ENCODE data around the gene LRMDA.

LRMDA gene

DNA sequence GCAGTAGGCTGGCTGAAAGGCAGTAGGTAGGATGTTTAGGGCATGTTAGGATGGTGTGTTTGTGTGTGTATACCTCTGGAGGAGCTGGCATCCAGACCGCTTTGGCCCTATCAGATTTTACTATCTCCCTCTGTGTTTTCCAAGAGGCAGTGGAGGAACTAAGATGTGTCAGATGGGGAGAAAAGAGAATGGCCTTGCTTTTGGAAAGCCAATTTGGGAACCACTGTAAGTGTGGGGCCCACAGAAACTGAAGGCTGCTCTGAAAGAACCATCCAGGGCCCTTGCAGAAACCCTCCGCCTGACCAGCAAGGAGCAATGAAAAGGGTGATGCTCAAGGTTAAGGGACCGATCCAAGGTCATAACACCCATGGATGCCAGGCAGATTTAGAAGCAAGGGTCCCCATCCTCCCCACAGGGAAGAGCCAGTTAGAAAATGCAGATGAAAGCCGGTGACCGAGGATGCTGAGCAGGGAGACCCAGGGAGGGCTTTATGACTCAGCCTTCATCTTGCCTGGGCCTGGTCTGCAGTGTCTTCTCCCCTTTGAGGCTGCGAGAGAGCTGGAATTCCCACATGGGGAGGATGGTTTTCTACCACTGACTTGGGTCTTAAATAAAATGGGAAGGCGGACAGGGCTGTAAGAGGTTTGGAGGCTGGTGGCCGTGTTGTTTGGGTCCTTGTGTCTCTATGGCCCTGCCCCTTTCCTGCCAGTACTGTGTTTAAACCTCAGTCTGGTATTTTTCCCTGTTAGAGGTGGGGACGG lies 275.8 kb downstream of the LRMDA start:
- DNase-seq (ENCODE audit: low read depth in 3 of 3), result no peak

DNA sequence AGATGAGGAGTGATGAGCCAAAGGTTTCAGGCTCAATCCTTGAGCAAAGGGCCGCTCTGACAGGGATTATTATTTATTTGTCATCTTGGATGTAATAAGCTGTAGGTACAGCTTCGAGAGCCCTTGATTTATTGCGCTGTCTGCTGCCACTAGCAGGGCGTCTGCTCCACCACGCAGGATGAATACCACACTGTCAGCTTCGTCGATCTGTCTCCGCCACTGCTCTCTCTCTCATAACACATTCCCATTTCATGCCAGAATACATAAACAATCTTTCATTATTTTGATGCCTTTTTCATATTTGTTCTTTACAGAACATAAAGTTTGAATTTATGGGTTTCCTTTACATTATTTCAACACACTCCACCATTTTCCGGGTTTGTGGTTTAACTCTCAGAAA lies 276.6 kb downstream of the LRMDA start:
- no peak for DNase-seq (ENCODE audit: low read depth in 3 of 3)

DNA sequence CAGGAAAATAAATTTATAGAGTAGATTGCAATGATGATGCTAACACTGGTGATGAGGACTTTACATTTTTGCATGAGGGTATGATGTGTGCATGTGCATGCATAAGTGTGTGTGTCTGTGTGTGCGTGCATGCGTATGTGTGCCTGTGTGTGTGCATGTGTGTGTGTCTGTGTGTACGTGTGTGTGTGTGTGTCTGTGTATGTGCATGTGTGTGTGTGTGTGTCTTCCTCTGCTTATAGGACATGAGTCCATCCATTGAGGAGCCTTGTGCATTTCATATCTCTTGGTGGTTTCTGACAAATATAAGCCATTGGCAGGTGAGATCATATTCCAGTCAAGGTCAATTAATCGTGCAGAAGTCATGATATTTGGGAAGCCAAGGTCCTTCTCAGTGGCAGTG lies 277.8 kb downstream of the LRMDA start:
- DNase-seq (ENCODE audit: low read depth in 3 of 3), result no peak

DNA sequence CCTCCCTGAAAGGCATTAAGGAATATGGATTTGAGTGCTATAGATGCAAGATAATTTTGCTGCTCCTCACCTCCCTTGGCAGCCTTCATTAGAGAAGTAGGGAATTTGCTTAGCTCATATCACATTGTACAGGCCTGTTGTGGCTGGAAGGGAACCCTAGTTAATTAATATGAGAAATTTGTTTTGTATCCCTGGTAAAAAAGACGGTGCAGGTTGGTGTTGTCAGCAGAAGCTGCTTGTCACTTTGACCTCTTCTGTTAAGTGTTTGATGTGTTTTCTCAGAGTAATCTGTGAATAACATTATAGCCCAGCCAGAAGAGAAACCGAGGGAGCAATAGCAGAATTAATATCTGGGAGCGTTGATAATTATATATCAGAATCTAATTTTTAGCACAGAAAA lies 278.4 kb downstream of the LRMDA start:
- no peak for DNase-seq (ENCODE audit: low read depth in 3 of 3)

DNA sequence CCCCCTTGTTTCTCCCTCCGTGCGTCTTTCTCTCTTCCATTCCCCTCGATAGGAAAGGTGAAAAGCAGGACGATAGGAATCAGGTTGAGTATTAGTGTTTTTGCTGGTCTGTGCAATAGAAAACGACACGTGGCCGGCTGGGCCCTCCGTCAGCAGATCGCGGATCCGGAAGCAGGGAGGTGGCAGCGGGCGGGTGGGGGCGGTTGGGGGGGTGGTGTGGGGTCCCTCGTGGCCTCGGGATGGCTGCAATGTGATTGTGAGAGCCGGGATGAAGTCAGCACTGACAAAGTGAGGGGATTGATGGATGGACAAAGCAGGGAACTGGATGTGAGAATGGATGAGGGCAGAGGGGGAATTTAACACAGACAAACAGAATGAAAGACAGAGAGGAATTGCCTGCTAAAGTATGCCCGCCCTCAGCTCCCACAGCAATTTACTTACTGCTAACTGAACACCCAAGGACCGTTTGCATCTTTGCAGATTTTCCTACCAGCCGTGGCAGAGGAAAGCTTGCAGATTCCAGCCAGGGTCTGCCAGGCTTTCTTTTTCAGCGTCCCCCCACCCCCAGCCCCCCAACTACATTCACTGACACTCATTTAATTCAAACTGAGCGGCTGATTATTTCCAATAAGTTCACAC lies 280.9 kb downstream of the LRMDA start:
- no peak for DNase-seq (ENCODE audit: low read depth in 3 of 3)

DNA sequence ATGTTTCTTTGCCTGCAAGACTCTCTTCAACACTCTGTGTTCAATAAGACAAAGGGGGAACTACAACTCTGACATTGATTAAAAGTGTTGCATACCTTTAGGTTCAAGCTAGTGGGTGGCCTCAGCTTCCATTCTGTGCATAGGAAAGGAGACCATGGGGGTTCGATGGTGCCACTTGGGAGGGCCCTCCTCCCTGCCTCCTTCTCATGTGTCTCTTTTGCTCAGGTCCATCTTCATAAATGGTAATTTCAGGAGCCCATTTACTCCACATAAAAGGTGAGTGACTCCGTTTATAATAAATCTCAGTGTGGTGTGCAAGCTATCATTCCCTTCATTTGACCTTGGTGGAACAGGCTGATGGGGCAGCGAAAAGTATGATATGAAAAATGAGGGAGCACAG lies 285.1 kb downstream of the LRMDA start:
- DNase-seq (ENCODE audit: low read depth in 3 of 3), result no peak

DNA sequence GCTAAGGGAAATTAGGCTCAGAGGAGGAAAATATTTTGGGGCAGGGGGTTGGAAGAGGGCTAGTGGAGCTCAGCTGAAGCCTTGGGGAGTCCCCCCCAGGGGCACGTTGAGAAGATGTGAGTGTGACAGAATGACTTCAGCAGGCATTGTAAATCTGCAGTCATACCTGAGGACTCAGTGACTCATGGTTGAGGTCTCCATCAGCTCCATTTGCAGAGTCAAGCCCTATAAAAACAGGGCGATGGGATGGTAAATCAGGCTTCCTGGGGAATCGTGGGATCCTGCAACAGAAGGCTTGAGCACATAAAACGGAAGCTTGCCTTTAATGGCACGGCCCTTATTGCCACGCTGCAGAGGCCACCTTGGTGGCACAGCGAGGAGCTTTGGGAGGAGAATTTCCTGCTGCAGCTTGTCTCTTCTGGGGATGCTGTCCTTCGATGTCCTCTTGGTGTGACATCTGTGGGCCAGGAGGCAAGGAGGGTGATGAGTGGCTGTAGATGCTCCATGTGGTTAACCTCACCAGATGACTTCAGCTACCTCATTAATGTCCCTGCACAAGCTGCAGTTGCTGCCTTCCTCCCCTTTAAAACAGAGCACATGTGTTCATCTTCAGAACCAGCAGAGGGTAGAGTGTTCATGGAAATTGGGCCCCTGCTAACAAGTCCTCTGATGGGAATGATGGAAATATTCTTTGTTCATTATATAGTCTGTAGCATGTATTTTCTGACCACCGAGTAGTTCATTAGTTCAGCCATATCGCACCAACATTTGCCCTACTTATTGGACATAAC lies 285.9 kb downstream of the LRMDA start:
- DNase-seq (ENCODE audit: low read depth in 3 of 3), result no peak

DNA sequence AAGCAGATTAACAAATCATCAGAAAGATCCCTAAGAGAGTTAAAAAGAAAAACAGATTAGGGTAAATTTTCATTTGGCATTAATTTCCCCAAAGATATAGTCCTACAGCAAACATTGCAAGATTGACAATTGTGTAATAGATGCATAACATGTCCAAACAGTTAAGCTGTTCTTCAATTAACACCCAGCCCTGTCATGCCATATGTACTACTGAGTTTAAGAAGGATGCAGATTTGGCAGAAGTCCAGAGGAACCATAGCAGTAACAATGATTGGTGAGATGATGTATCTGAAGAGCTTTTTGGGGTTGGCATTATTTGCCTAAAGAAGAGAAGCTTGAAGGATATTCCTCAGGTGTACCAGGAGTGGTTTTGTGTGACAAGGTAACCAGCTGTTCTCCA lies 287.6 kb downstream of the LRMDA start:
- DNase-seq (ENCODE audit: low read depth in 3 of 3), result no peak

DNA sequence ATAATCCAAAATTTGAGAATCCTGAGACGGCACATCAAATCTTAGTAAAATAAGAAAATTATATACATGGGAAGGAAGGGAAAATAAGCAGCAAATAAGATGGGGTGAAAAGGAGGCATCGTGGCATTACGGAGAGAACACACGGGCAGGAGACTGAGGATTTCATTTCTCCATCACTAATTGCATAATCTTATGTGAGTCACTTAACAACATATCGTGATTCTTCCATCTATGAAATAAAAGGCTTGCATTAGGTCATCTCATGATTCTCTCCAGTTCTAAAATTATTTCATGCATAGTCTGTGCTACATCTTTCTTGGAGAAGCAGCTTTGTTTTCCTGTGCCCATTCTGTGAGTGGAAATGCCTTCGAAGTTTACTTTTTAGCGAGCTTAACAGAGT lies 288.7 kb downstream of the LRMDA start:
- DNase-seq (ENCODE audit: low read depth in 3 of 3), result no peak

DNA sequence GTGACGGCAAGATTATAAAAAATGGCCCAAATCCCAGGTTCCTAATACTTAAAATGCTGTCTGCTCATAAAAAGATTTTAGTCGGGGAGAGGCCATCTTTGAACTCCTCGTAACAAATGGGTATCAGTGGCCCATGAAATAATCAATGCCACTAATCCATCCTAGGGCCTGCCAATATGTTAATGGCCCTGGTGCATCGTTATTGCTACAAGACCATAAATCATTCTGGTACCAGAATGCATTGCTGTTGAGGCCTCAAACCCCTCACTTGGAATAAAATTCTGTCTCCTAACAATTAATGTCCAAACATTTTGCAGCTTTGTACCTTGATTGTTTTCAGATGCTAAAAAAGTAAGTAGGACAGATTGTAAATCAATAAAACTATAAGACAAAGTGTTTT lies 290.6 kb downstream of the LRMDA start:
- no peak for DNase-seq (ENCODE audit: low read depth in 3 of 3)

DNA sequence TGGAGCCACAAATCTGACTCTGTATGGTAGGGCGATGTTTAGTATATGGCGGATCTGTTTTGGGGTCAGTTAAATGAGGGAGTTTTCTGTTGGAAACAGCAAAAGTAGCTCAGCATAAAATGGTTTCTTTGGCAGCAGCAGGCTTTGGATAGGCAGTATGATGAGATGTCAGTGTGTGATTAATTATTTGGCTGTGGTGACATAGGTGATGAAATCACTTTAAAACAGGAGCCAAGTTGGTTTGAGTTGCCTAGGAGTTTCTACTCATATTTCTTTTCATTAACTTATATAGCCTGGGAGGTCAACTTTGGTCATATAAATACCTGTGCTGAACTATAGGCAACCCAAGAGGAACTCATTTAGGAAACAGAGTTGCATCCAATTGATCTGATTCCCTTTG lies 291.2 kb downstream of the LRMDA start:
- no peak for DNase-seq (ENCODE audit: low read depth in 3 of 3)

DNA sequence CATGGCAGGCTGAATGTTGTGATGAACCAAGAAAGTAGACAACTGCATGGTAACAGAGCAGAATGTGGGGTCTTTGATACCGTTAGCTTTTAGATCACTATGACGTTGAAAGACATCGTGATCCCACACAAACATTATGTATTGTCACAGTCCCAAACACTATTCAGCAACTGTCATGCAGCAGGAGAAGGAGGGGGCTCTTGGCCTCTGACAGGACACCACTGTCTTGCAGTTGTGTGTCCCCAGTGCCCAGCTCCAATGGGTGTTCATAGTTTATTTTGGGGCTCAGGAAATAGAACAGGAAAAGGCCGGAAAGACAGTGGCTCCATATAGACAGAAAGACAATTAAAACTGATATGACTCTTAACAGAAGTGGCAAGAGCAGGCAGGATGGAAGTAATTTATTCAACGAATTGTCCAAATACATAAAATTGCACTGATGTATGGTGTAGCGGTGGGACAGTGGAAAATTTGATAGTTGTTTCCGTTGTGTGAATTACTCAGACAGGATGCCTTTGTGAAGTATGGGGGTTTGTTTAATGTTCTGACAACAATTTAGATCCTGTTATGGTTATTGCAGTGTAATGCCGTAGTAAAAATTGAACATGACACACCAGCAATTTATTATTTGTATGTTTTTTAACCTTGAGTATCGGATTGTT lies 292.0 kb downstream of the LRMDA start:
- DNase-seq (ENCODE audit: low read depth in 3 of 3), result no peak

DNA sequence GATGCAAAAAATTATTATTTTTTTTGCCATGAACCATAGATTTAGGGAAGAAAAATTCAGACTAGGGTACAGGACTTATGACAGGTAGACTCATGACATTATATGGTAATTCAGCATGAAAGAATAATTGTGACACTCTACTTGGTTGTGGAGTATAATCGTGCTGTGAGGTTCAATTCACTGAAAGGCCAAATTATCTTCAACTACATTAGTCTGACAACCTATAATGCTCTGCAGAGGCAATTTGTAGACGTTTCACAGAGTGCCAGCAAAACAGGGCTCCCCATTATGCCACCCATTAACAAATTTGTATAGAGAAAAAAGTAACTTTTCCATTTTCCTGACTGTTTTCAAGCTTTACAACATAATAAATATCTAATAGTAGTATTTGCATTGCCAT lies 292.6 kb downstream of the LRMDA start:
- no peak for DNase-seq (ENCODE audit: low read depth in 3 of 3)

DNA sequence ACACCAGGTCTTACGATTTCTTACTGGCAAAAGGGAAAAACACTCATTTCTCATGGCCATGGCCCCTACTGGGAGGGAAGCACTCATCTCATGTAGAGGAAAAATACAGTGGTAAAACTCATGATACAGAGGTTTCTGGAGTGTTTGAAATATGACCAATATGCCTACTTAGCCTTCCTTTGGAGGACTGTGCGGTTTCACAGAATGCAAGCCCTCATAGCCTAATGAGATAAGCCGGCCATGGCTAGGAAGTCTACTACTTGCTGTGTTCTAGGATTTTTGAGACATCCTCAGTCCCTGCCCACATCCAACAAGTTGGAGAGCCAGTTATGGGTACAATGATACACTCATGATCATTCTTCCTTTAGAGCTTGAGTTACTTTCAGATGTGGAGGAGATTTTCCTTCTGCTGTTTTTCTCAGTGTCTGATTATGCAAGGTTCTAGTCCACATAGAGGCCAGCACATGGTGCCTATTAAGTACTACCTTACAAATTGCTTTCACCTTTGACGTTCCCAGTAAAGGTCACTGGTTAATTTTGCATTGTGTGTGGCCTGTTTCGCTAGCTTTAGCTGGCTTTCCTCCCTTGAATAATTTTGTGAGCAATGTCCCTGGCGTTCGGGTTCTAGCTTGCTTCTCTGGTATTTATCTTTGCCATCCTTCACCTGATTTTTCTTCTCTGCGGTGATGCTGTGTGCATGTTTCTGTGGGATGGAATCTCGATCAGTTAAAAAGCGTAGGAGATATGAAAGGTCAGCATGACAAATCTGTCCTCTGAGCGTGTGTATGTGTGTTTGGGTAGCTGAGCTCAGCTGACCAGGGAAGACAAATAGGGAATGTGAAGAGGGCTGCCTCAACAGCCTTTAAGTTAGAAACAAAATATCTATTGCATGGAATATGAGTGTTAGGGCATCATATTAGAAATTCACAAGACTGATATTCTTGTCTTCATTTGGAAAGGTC lies 295.4 kb downstream of the LRMDA start:
- no peak for DNase-seq (ENCODE audit: low read depth in 3 of 3)

DNA sequence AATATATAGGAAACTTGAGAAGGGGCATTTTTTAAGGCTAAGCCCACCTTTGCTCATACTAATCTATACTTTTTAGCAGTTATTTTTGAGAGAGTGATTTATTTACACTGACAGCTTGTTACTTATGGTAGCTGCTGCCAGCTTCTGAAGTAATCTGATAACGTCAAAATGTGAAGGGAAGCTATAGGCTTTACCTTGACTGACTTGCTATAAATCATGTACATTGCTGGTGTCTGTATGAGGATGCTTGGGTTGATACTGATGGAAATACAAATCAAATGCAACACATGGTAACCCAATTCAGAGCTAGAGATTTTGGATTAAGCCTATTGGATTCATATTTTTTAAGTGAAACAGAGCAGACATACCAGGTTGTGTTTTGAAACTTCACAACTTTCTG lies 299.4 kb downstream of the LRMDA start:
- no peak for DNase-seq (ENCODE audit: low read depth in 3 of 3)

DNA sequence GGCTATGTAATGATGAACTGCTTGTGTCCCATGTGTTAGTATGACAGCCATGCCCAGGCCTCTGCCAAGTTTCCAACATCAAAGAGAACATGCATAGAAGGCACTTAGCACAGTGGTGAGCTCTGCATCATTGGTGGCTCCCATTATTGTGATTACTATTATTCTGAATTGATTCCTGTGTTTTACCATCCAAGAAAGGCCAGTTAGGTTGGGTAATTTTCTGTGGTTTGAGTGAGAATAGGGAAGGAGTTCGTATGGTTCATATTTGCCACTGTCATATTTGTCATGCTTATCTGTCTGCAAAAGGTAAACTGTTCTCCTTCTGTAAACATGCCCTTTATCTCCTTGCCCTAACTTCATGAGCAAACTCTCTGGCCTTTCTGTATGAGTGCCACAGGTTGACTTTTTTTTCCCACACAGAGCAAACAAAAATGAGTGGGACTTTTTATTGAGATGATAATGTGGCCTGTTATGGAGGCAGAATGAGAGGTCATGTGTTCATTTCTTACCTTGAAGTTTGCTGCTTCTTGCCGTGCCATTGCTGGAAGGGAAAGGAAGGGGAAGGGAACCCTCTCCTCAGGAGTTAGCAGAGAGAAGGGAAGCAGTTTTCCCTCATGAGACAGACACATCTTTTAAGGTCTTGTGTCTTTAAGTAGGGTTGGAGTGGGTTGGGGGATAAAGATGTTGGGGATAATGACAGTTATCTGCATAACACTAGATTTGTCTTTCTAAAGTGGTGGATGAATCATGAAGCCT lies 301.9 kb downstream of the LRMDA start:
- no peak for DNase-seq (ENCODE audit: low read depth in 3 of 3)

DNA sequence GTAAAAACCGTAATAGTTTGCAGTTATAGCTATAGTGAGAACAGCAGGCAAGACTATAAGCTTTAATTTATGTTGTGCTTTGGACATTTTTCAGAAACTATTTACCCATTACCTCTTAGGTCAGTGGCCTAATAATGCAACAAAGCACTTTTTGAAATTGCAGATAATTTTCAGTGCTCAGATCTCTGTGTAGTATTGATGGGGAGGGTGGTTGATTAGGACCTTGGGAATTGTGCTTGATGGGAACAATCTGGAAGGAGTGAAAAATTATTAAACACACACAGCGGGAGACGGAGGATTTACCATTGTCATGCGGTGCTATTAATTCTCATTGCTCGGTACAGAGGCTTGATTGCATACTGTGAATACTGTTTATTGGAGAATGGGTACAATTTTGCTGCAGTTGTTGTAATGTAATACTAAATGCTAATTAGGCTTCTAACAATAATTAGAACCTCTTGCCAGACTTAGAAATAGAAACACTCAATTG lies 304.8 kb downstream of the LRMDA start:
- DNase-seq (ENCODE audit: low read depth in 3 of 3), result no peak

DNA sequence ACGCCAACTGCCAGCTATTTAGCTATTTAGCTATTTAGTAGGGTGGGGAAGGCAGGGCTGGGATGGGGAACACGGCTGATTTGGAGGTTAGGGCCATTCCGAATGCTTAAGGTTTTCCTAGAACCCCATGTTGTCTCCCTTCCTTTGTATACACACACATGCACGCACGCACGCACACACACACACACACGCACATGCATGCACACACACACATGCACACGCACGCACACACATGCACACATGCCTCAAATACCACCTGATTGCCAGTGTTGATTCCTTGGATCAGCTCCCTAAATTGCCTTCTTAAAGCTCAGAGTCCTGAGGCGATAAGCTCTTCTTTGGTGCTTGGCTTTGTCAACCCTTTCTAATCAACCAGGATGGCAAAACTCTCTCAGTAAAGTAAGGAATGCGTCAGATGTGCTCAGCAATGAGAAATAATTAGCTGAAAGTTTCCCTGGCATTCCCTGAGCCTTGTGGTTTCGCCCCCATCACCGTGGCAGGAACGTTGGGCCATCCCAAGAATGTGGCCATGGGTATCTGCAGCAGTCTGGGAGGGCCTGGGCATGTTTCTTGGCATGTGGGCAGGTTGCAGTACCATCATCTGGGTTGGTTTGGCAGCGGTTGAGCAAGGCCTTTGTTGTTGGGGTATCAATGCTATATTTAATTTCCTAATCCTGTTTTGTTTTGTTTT lies 305.6 kb downstream of the LRMDA start:
- DNase-seq (ENCODE audit: low read depth in 3 of 3), result no peak

DNA sequence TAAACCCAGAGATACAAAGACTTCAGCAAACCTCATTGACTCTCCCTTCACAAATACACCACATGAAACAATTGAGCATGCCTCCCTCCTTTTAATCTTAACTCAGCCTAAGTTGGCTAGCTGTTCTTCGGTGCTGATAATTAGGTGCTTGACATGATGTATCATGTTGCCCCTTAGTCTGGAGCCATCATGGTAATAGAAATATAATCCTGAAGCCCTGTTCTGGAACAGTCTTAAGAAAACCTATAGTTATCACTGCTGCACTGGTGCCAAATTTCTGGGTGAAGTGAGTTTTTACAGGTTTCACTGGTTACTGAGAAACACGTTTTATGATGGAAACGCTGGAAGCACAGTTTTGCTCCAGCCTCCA lies 306.1 kb downstream of the LRMDA start:
- DNase-seq (ENCODE audit: low read depth in 3 of 3), result no peak

DNA sequence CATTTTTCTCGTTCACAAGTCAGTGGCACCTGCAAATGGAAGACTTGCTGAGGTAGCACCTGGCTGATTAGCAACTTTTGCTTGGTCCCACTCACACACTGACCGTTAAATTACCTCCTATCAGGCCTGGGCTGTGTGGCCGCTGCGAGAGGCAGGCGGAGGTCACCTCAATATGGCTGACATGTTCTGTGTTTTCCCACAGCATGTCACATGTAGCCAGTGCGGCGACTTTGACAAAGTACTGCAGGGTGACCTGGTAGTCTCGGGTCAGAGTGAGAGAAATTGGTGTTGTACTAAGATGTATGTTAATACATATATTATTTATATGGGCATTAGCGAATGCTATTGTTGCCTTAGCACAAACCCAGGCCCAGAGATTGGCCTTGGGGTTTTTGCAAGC lies 307.5 kb downstream of the LRMDA start:
- no peak for DNase-seq (ENCODE audit: low read depth in 3 of 3)
